WTC11 (cell line): Measurements from ENCODE around the gene SLC13A3. TPM values are rescaled to one million over a fixed set of nuclear protein-coding genes. Genes with fewer than 3 reads are reported as not detected.

Source experiments
- ATAC-seq: fragments of 200-7000 bp; cut with Tn5 transposase; 2 replicates; pipeline ENCODE4 v1.10.0; 2021; ENCODE audit warnings: mild to moderate bottlenecking, moderate library complexity
- CTCF ChIA-PET: fragments of 300-600 bp; sonication (Branson Sonifier 250); formaldehyde crosslinking; loops from one replicate; lab custom pipeline; 2021; ENCODE audit warnings: antibody characterized with exemption; lab: Charles Lee
- POLR2A ChIA-PET: fragments of 350-600 bp; sonication (Branson Sonifier 250); formaldehyde crosslinking; loops from one replicate; lab custom pipeline; 2021; ENCODE audit warnings: antibody characterized with exemption; lab: Charles Lee
- DNase-seq: peaks from one replicate; pipeline ENCODE4 v3.0.0; 2021; ENCODE audit warnings: low spot score
- H3K27ac Mint-ChIP-seq: 2 replicates; pipeline ENCODE4 v1.8.0; 2021; ENCODE audit warnings: mixed read lengths
- H3K27me3 Mint-ChIP-seq: 2 replicates; pipeline ENCODE4 v1.8.0; 2021; ENCODE audit warnings: low read depth, mild to moderate bottlenecking, moderate library complexity, mixed read lengths
- H3K36me3 Mint-ChIP-seq: 2 replicates; pipeline ENCODE4 v1.8.0; 2021; ENCODE audit warnings: mixed read lengths
- H3K4me1 Mint-ChIP-seq: 2 replicates; pipeline ENCODE4 v1.8.0; 2022; ENCODE audit warnings: mixed read lengths
- H3K4me3 Mint-ChIP-seq: 2 replicates; pipeline ENCODE4 v1.8.0; 2021; ENCODE audit warnings: mild to moderate bottlenecking, moderate library complexity, mixed read lengths
- H3K9me3 Mint-ChIP-seq: 2 replicates; pipeline ENCODE4 v1.8.0; 2021; ENCODE audit warnings: mixed read lengths
- ARID4B ChIP-seq: sonication (generic); formaldehyde crosslinking; IDR thresholded peaks from 2 replicates; pipeline ENCODE4 v1.8.0; 2023; ENCODE audit warnings: missing genetic modification reagents, mild to moderate bottlenecking, borderline replicate concordance
- CTCF ChIP-seq: fragments of 200-600 bp; IDR thresholded peaks from 2 replicates; pipeline ENCODE4 v1.8.0; 2022; ENCODE audit warnings: antibody characterized with exemption
- E2F1 ChIP-seq: sonication (generic); formaldehyde crosslinking; IDR thresholded peaks from 2 replicates; pipeline ENCODE4 v1.8.0; 2022; ENCODE audit warnings: mild to moderate bottlenecking, missing genetic modification reagents
- ESRRA ChIP-seq: sonication (generic); formaldehyde crosslinking; IDR thresholded peaks from 2 replicates; pipeline ENCODE4 v1.8.1; 2022; ENCODE audit warnings: mild to moderate bottlenecking, missing genetic modification reagents, borderline replicate concordance
- GTF2I ChIP-seq: fragments of 250-450 bp; sonication (Bioruptor Pico); conservative IDR thresholded peaks from 2 replicates; pipeline ENCODE4 v1.4.0; 2021; ENCODE audit warnings: mild to moderate bottlenecking
- KAT7 ChIP-seq: sonication (generic); formaldehyde crosslinking; IDR thresholded peaks from 2 replicates; pipeline ENCODE4 v1.8.1; 2023; ENCODE audit warnings: missing genetic modification reagents, mild to moderate bottlenecking, borderline replicate concordance
- MXD4 ChIP-seq: fragments of 250-450 bp; sonication (Bioruptor Pico); IDR thresholded peaks from 2 replicates; pipeline ENCODE4 v1.8.0; 2021; ENCODE audit warnings: mild to moderate bottlenecking, moderate library complexity, borderline replicate concordance
- NR1H2 ChIP-seq: sonication (generic); formaldehyde crosslinking; IDR thresholded peaks from 2 replicates; pipeline ENCODE4 v1.9.0; 2021; ENCODE audit warnings: mild to moderate bottlenecking, moderate library complexity, missing genetic modification reagents
- NR2C2 ChIP-seq: sonication (generic); formaldehyde crosslinking; IDR thresholded peaks from 2 replicates; pipeline ENCODE4 v1.8.0; 2022; ENCODE audit warnings: mild to moderate bottlenecking, missing genetic modification reagents
- NR3C1 ChIP-seq: sonication (generic); formaldehyde crosslinking; conservative IDR thresholded peaks from 2 replicates; pipeline ENCODE4 v1.8.1; 2023; ENCODE audit warnings: low read depth, mild to moderate bottlenecking, missing genetic modification reagents
- PREB ChIP-seq: sonication (generic); formaldehyde crosslinking; IDR thresholded peaks from 2 replicates; pipeline ENCODE4 v1.8.1; 2022; ENCODE audit warnings: mild to moderate bottlenecking, missing genetic modification reagents, moderate library complexity, borderline replicate concordance
- SMAD4 ChIP-seq: sonication (generic); formaldehyde crosslinking; IDR thresholded peaks from 2 replicates; pipeline ENCODE4 v1.8.0; 2022; ENCODE audit warnings: mild to moderate bottlenecking, missing genetic modification reagents
- STAT6 ChIP-seq: sonication (generic); formaldehyde crosslinking; conservative IDR thresholded peaks from 2 replicates; pipeline ENCODE4 v1.8.1; 2023; ENCODE audit warnings: mild to moderate bottlenecking, low read depth, missing genetic modification reagents, moderate library complexity
- TCF7 ChIP-seq: sonication (generic); formaldehyde crosslinking; IDR thresholded peaks from 2 replicates; pipeline ENCODE4 v1.8.0; 2022; ENCODE audit warnings: mild to moderate bottlenecking, low read depth, missing genetic modification reagents, moderate library complexity
- TEAD1 ChIP-seq: sonication (generic); formaldehyde crosslinking; IDR thresholded peaks from 2 replicates; pipeline ENCODE4 v1.8.0; 2022; ENCODE audit warnings: mild to moderate bottlenecking, missing genetic modification reagents
- TP53 ChIP-seq: sonication (generic); formaldehyde crosslinking; IDR thresholded peaks from 2 replicates; pipeline ENCODE4 v1.8.1; 2023; ENCODE audit warnings: mild to moderate bottlenecking, missing genetic modification reagents
- ZNF121 ChIP-seq: sonication (generic); formaldehyde crosslinking; IDR thresholded peaks from 2 replicates; pipeline ENCODE4 v1.8.0; 2023; ENCODE audit warnings: missing genetic modification reagents
- ZNF396 ChIP-seq: fragments of 250-450 bp; sonication (Bioruptor Pico); IDR thresholded peaks from 2 replicates; pipeline ENCODE4 v1.8.0; 2021; ENCODE audit warnings: mild to moderate bottlenecking, moderate library complexity, borderline replicate concordance
- ZNF532 ChIP-seq: fragments of 250-450 bp; sonication (Bioruptor Pico); IDR thresholded peaks from 2 replicates; pipeline ENCODE4 v1.9.0; 2021; ENCODE audit warnings: mild to moderate bottlenecking, borderline replicate concordance
- total RNA-seq: library from RNA; stranded (reverse); gene quantifications from 3 replicates; pipeline ENCODE4 v1.2.3, GENCODE V29; 2021

The SLC13A3 gene
- total RNA-seq, 1 experiment from 2014 or later: 10.6 TPM

- Mint-ChIP-seq H3K4me3 (no peak overlapping the region), H3K27ac (no peak overlapping the region), H3K36me3 (no peaks in the 10 kb centered on the region), H3K27me3 (no peaks in the 10 kb centered on the region; the same call in 1 of the 2 replicates), H3K4me1 (peaks cover 17% of the 10 kb centered on the region), H3K9me3 (peaks cover under 1% of the 10 kb centered on the region; the same call in 1 of the 2 replicates)
- ATAC-seq (no peak), DNase-seq (no peak)
- ChIA-PET CTCF (interaction anchor here (0.7 kb wide), 1 partner anchor 12 kb away, joined by 3 read pairs; no protein-coding TSS in a partner anchor), POLR2A (no interaction called here)
- no peak for TF ChIP-seq TP53 (CRISPR knock-in tag)
- TF ChIP-seq CTCF: no peak
- no peak for TF ChIP-seq ESRRA
- TF ChIP-seq STAT6 (CRISPR knock-in tag): no peak
- no peak for TF ChIP-seq NR3C1 (CRISPR knock-in tag)
- no peak for TF ChIP-seq SMAD4 (CRISPR knock-in tag)
- no peak for TF ChIP-seq NR1H2 (CRISPR knock-in tag)
- no peak for TF ChIP-seq ZNF396 (CRISPR knock-in tag)
- TF ChIP-seq PREB: no peak
- no peak for TF ChIP-seq MXD4 (CRISPR knock-in tag)
- TF ChIP-seq NR2C2 (CRISPR knock-in tag): no peak
- no peak for TF ChIP-seq GTF2I (CRISPR knock-in tag)
- TF ChIP-seq TEAD1 (CRISPR knock-in tag): no peak
- TF ChIP-seq TCF7 (CRISPR knock-in tag): no peak
- no peak for TF ChIP-seq ZNF121 (CRISPR knock-in tag)
These were observed 15.6 kb downstream of the SLC13A3 start for GRCh38 chr20:46635514-46636136.

- ATAC-seq (no peak), DNase-seq (no peak)
- no peak overlapping the region for H3K27ac Mint-ChIP-seq
- H3K4me1 Mint-ChIP-seq: peaks cover 11% of the 10 kb centered on the region
- peaks cover 10% of the 10 kb centered on the region for H3K9me3 Mint-ChIP-seq
- peaks cover 11% of the 10 kb centered on the region for H3K36me3 Mint-ChIP-seq
- POLR2A ChIA-PET: no interaction called here
- CTCF ChIA-PET: no interaction called here
- H3K27me3 Mint-ChIP-seq: no peaks in the 10 kb centered on the region; the same call in 1 of the 2 replicates
- H3K4me3 Mint-ChIP-seq: no peak overlapping the region
- TF ChIP-seq MXD4 (CRISPR knock-in tag) (no peak), E2F1 (CRISPR knock-in tag) (no peak), ARID4B (CRISPR knock-in tag) (no peak), ZNF532 (CRISPR knock-in tag) (no peak), TEAD1 (CRISPR knock-in tag) (no peak), KAT7 (CRISPR knock-in tag) (no peak)
These were observed 16.7 kb downstream of the SLC13A3 start for GRCh38 chr20:46634528-46634927.
